Hepatocyte (in vitro differentiated cells): ENCODE results near the gene CCDC197. TPM values are rescaled to one million over a fixed set of nuclear protein-coding genes. Genes with fewer than 3 reads are reported as not detected.

ENCODE experiments used
- DNase-seq: peaks from one replicate; pipeline ENCODE4 v3.0.0-alpha.2; 2016; ENCODE audit warnings: low spot score
- H2AFZ ChIP-seq: fragments of 200-600 bp; sonication (generic); 2 replicates; pipeline ENCODE4 v1.6.0; 2016; ENCODE audit warnings: antibody characterized with exemption, mild to moderate bottlenecking
- H3K27ac ChIP-seq: fragments of 200-600 bp; sonication (generic); 2 replicates; pipeline ENCODE4 v1.5.1; 2016; ENCODE audit warnings: mild to moderate bottlenecking
- H3K27me3 ChIP-seq: fragments of 200-600 bp; sonication (generic); 2 replicates; pipeline ENCODE4 v1.6.1; 2016
- H3K36me3 ChIP-seq: fragments of 200-600 bp; sonication (generic); replicated peaks from 2 replicates; pipeline ENCODE4 v1.5.1; 2016; ENCODE audit warnings: low read depth; ENCODE audit not compliant: insufficient read depth
- H3K4me1 ChIP-seq: fragments of 200-600 bp; sonication (generic); 2 replicates; pipeline ENCODE4 v1.5.1; 2016; ENCODE audit warnings: mild to moderate bottlenecking, moderate library complexity; ENCODE audit not compliant: insufficient read depth
- H3K4me2 ChIP-seq: fragments of 200-600 bp; sonication (generic); 2 replicates; pipeline ENCODE4 v1.6.0; 2016
- H3K4me3 ChIP-seq: fragments of 200-600 bp; sonication (generic); 2 replicates; pipeline ENCODE4 v1.5.1; 2016; ENCODE audit warnings: mild to moderate bottlenecking
- H3K79me2 ChIP-seq: fragments of 200-600 bp; sonication (generic); 2 replicates; pipeline ENCODE4 v1.6.0; 2017; ENCODE audit warnings: mild to moderate bottlenecking
- H3K9me2 ChIP-seq: fragments of 200-600 bp; sonication (generic); replicated peaks from 2 replicates; pipeline ENCODE4 v1.6.0; 2017; ENCODE audit warnings: mild to moderate bottlenecking; ENCODE audit not compliant: insufficient read depth
- H3K9me3 ChIP-seq: fragments of 200-600 bp; sonication (generic); 2 replicates; pipeline ENCODE4 v1.5.1; 2016; ENCODE audit warnings: low read depth, mild to moderate bottlenecking
- H4K20me1 ChIP-seq: fragments of 200-600 bp; sonication (generic); 2 replicates; pipeline ENCODE4 v1.6.0; 2016; ENCODE audit warnings: mild to moderate bottlenecking; ENCODE audit not compliant: insufficient read depth, poor library complexity, severe bottlenecking
- CTCF ChIP-seq: fragments of 200-600 bp; sonication (generic); IDR thresholded peaks from 2 replicates; pipeline ENCODE4 v1.5.1; 2016; ENCODE audit warnings: antibody characterized with exemption, mild to moderate bottlenecking; ENCODE audit not compliant: poor library complexity
- EZH2 ChIP-seq: fragments of 200-600 bp; sonication (generic); IDR thresholded peaks from 2 replicates; pipeline ENCODE4 v1.6.1; 2016; ENCODE audit warnings: antibody characterized with exemption, mild to moderate bottlenecking, borderline replicate concordance
- EZH2phosphoT487 ChIP-seq: fragments of 200-600 bp; sonication (generic); IDR thresholded peaks from one replicate; pipeline ENCODE4 v1.6.1; 2018; ENCODE audit warnings: antibody characterized with exemption, mild to moderate bottlenecking, low read depth, moderate library complexity; ENCODE audit not compliant: unreplicated experiment, severe bottlenecking
- WGBS: methylation state at CpG from one replicate; pipeline ENCODE4 v1.1.6; 2016; ENCODE audit warnings: low lambda C conversion rate; ENCODE audit errors: missing lambda C conversion rate; 5-methylcytosine and 5-hydroxymethylcytosine counted together
- polyA plus RNA-seq: library from polyadenylated mRNA; unstranded; fragments of >200 nt; fragmentation: Nextera tagmentation; extraction: Ambion mirVana; gene quantifications from 2 replicates; pipeline ENCODE4 v1.2.1, GENCODE V29; 2016
- total RNA-seq: library from RNA; depleted of rRNA; stranded (reverse); fragments of >200 nt; gene quantifications from 2 replicates; pipeline ENCODE4 v1.2.3, GENCODE V29; 2014

CCDC197 gene
- total and polyA plus RNA-seq, 2 experiments from 2014 or later, result not detected

- Histone ChIP-seq H3K9me2 (no peaks in the 10 kb centered on the region), H3K27ac (no peak overlapping the region), H3K4me2 (no peak overlapping the region), H4K20me1 (no peaks in the 10 kb centered on the region), H3K4me3 (no peak overlapping the region), H2AFZ (no peak overlapping the region), H3K79me2 (no peaks in the 10 kb centered on the region), H3K27me3 (no peaks in the 10 kb centered on the region), H3K36me3 (no peaks in the 10 kb centered on the region), H3K4me1 (no peaks in the 10 kb centered on the region), H3K9me3 (no peaks in the 10 kb centered on the region)
- TF ChIP-seq EZH2phosphoT487, result no peak
- TF ChIP-seq EZH2, result no peak
- TF ChIP-seq CTCF, result no peak
- WGBS, result 88% methylated on average over 4 of the region's 4 CpGs
- DNase-seq, result no peak
Measured at GRCh38 chr14:94029265-94029664, 32.2 kb downstream of the CCDC197 start.

- Histone ChIP-seq H3K4me1 (no peaks in the 10 kb centered on the region), H3K36me3 (no peaks in the 10 kb centered on the region), H3K9me2 (no peaks in the 10 kb centered on the region), H3K9me3 (no peaks in the 10 kb centered on the region), H4K20me1 (no peaks in the 10 kb centered on the region), H3K4me3 (no peak overlapping the region), H3K4me2 (no peak overlapping the region), H3K79me2 (no peaks in the 10 kb centered on the region), H2AFZ (no peak overlapping the region), H3K27ac (no peak overlapping the region), H3K27me3 (no peaks in the 10 kb centered on the region)
- DNase-seq, result no peak
- 93% methylated on average over 7 of the region's 7 CpGs for WGBS
- TF ChIP-seq EZH2, result no peak
- TF ChIP-seq EZH2phosphoT487, result no peak
- no peak for TF ChIP-seq CTCF
Measured at GRCh38 chr14:94029671-94030203, 32.6 kb downstream of the CCDC197 start.

DNA sequence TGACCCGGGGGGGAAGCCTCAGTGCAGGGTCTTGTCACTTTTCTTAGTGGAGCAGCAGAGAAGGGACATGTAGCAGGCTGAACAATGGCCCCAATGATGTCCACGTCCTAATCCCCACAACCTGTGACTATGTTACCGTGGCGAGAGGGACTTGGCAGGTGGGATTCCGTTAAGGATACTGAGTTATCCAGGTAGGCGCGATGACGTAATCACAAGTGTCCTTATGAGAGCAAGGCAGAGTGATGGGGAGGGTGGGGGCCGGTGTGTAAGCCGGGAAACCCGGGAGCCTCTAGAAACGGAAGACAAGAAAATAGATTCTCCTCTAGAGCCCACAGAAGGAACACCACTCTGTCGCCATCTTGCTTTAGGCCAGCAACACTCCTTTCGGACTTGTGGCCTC lies 33.5 kb downstream of the CCDC197 start:
- TF ChIP-seq EZH2phosphoT487 (no peak), EZH2 (no peak), CTCF (no peak)
- Histone ChIP-seq H3K27me3 (no peaks in the 10 kb centered on the region), H3K4me3 (no peak overlapping the region), H3K36me3 (no peaks in the 10 kb centered on the region), H3K9me2 (no peaks in the 10 kb centered on the region), H3K79me2 (no peaks in the 10 kb centered on the region), H3K9me3 (no peaks in the 10 kb centered on the region), H3K4me2 (no peak overlapping the region), H4K20me1 (no peaks in the 10 kb centered on the region), H2AFZ (no peak overlapping the region), H3K27ac (no peak overlapping the region), H3K4me1 (no peaks in the 10 kb centered on the region)
- 95% methylated on average over 14 of the region's 14 CpGs for WGBS
- no peak for DNase-seq
